SK-N-SH (cell line): ENCODE measurements around the gene MUC22. TPM values are rescaled to one million over a fixed set of nuclear protein-coding genes. Genes with fewer than 3 reads are reported as not detected.
A peak's percentile ranks its signal among the peaks of the same experiment; 100 is the strongest.

Source experiments
- CTCF ChIA-PET: fragments of 300-600, 350-600 bp; formaldehyde crosslinking; extraction: SDS; loops from one replicate; lab custom pipeline; 2021; lab: Yijun Ruan, JAX
- POLR2A ChIA-PET: fragments of 350-600 bp; sonication (Branson Sonifier 250); formaldehyde crosslinking; extraction: SDS; loops from one replicate; lab custom pipeline; 2020; ENCODE audit warnings: antibody characterized with exemption, inconsistent platforms; lab: Yijun Ruan, JAX
- DNase-seq: peaks from one replicate; pipeline ENCODE4 v3.0.0; 2012
- H2AFZ ChIP-seq: fragments of 200-600 bp; sonication (generic); 2 replicates; pipeline ENCODE4 v1.8.1; 2016; ENCODE audit warnings: antibody characterized with exemption, mild to moderate bottlenecking, low read depth
- H3F3A ChIP-seq: fragments of 200-600 bp; sonication (generic); replicated peaks from 2 replicates; pipeline ENCODE3; 2016; ENCODE audit warnings: antibody characterized with exemption, mild to moderate bottlenecking; ENCODE audit not compliant: insufficient read depth
- H3K27ac ChIP-seq, 2 experiments: fragments of 200-500 bp in 1 of 2; fragments of 200-600 bp in 1 of 2; sonication (Bioruptor generic) in 1 of 2; sonication (generic), shearing (Covaris generic) in 1 of 2; 2 replicates each; pipeline versions ENCODE4 v1.5.1 to v1.6.1; 2014 to 2016; ENCODE audit warnings: low read depth in 2 of 2, inconsistent platforms in 1 of 2, low read length in 1 of 2, mild to moderate bottlenecking in 1 of 2, mixed read lengths in 1 of 2
- H3K27me3 ChIP-seq: fragments of 200-600 bp; sonication (generic), shearing (Covaris generic); 2 replicates; pipeline ENCODE4 v1.6.1; 2016; ENCODE audit warnings: mixed run types; ENCODE audit not compliant: insufficient read depth
- H3K36me3 ChIP-seq, 2 experiments: fragments of 200-500 bp in 1 of 2; fragments of 200-600 bp in 1 of 2; sonication (Bioruptor generic) in 1 of 2; sonication (generic) in 1 of 2; replicated peaks in 1 of 2; 2 replicates each; pipeline versions ENCODE3 to v1.5.1; 2014 to 2016; ENCODE audit warnings: low read length in 1 of 2, mild to moderate bottlenecking in 1 of 2; ENCODE audit not compliant: insufficient read depth in 2 of 2, control insufficient read depth in 1 of 2
- H3K4me1 ChIP-seq, 2 experiments: fragments of 200-500 bp in 1 of 2; fragments of 200-600 bp in 1 of 2; sonication (Bioruptor generic) in 1 of 2; sonication (generic), shearing (Covaris generic) in 1 of 2; 2 replicates each; pipeline versions ENCODE4 v1.5.1 to v1.6.1; 2014 to 2016; ENCODE audit warnings: low read depth in 1 of 2, low read length in 1 of 2, mixed run types in 1 of 2; ENCODE audit not compliant: insufficient read depth in 2 of 2, control insufficient read depth in 1 of 2
- H3K4me2 ChIP-seq: fragments of 200-600 bp; sonication (generic), shearing (Covaris generic); 2 replicates; pipeline ENCODE4 v1.6.1; 2017; ENCODE audit warnings: mixed run types
- H3K4me3 ChIP-seq, 2 experiments: fragments of 200-500 bp in 1 of 2; fragments of 200-600 bp in 1 of 2; sonication (Bioruptor generic) in 1 of 2; sonication (generic), shearing (Covaris generic) in 1 of 2; 2 replicates each; pipeline versions ENCODE4 v1.5.1 to v1.8.1; 2014 to 2016; ENCODE audit warnings: low read depth in 2 of 2, inconsistent platforms in 1 of 2, low read length in 1 of 2, mild to moderate bottlenecking in 1 of 2, mixed read lengths in 1 of 2, moderate library complexity in 1 of 2
- H3K79me2 ChIP-seq: fragments of 200-600 bp; sonication (generic); 2 replicates; pipeline ENCODE4 v1.8.1; 2017; ENCODE audit warnings: mild to moderate bottlenecking; ENCODE audit not compliant: insufficient read depth
- H3K9ac ChIP-seq: fragments of 200-600 bp; sonication (generic); 2 replicates; pipeline ENCODE4 v1.6.1; 2017; ENCODE audit warnings: mixed run types
- H3K9me2 ChIP-seq: fragments of 200-600 bp; sonication (generic); 2 replicates; pipeline ENCODE4 v1.6.1; 2017; ENCODE audit warnings: mixed run types
- H3K9me3 ChIP-seq: fragments of 200-600 bp; sonication (generic); 2 replicates; pipeline ENCODE4 v1.6.1; 2017; ENCODE audit warnings: mixed run types, mild to moderate bottlenecking, moderate library complexity
- H4K20me1 ChIP-seq: fragments of 200-600 bp; sonication (generic); 2 replicates; pipeline ENCODE4 v1.6.1; 2017; ENCODE audit warnings: mild to moderate bottlenecking, mixed run types; ENCODE audit not compliant: insufficient read depth
- CHD2 ChIP-seq: fragments of 150-350 bp; IDR thresholded peaks from 2 replicates; pipeline ENCODE4 v1.6.1; 2018; ENCODE audit warnings: low read length; ENCODE audit not compliant: partially characterized antibody
- CTCF ChIP-seq: fragments of 200-600 bp; sonication (generic); IDR thresholded peaks from 2 replicates; pipeline ENCODE4 v1.6.1; 2017; ENCODE audit warnings: antibody characterized with exemption, mild to moderate bottlenecking, moderate library complexity
- ELF1 ChIP-seq: IDR thresholded peaks from 2 replicates; pipeline ENCODE4 v1.4.0; 2012
- EZH2phosphoT487 ChIP-seq: fragments of 200-600 bp; sonication (generic); IDR thresholded peaks from 2 replicates; pipeline ENCODE4 v1.6.1; 2017; ENCODE audit warnings: low read depth, mixed run types, mild to moderate bottlenecking, antibody characterized with exemption, moderate library complexity, borderline replicate concordance
- FOXJ3 ChIP-seq: sonication (generic); formaldehyde crosslinking; IDR thresholded peaks from 2 replicates; pipeline ENCODE4 v1.5.1; 2020; ENCODE audit warnings: mild to moderate bottlenecking, missing genetic modification reagents
- FOXM1 ChIP-seq: IDR thresholded peaks from 2 replicates; pipeline ENCODE4 v1.4.0; 2012; ENCODE audit warnings: low read depth, mild to moderate bottlenecking
- GABPA ChIP-seq: IDR thresholded peaks from 2 replicates; pipeline ENCODE4 v1.4.0; 2012; ENCODE audit warnings: low read depth, mild to moderate bottlenecking
- IRF3 ChIP-seq: fragments of 150-350 bp; IDR thresholded peaks from 2 replicates; pipeline ENCODE4 v1.6.1; 2016; ENCODE audit warnings: mild to moderate bottlenecking, low read depth, low read length
- MAX ChIP-seq: IDR thresholded peaks from 2 replicates; pipeline ENCODE4 v1.4.0; 2012; ENCODE audit warnings: low read depth
- MEF2A ChIP-seq: IDR thresholded peaks from 2 replicates; pipeline ENCODE4 v1.4.0; 2012; ENCODE audit warnings: low read depth, borderline replicate concordance
- MXI1 ChIP-seq: IDR thresholded peaks from 2 replicates; pipeline ENCODE4 v1.6.1; 2012; ENCODE audit warnings: mild to moderate bottlenecking, low read depth, low read length, improper control_type of control experiment
- NFIC ChIP-seq: IDR thresholded peaks from 2 replicates; pipeline ENCODE4 v1.4.0; 2012; ENCODE audit warnings: borderline replicate concordance
- NRF1 ChIP-seq: IDR thresholded peaks from 2 replicates; pipeline ENCODE4 v1.6.1; 2012; ENCODE audit warnings: low read depth, mild to moderate bottlenecking, low read length
- POLR2AphosphoS5 ChIP-seq: IDR thresholded peaks from 2 replicates; pipeline ENCODE4 v1.6.1; 2012; ENCODE audit warnings: low read depth, low read length
- RAD21 ChIP-seq: IDR thresholded peaks from 2 replicates; pipeline ENCODE4 v1.6.1; 2012; ENCODE audit warnings: mild to moderate bottlenecking, low read length
- RCOR1 ChIP-seq: fragments of 150-350 bp; IDR thresholded peaks from 2 replicates; pipeline ENCODE4 v1.6.1; 2017; ENCODE audit warnings: antibody characterized with exemption, low read length
- RFX5 ChIP-seq: IDR thresholded peaks from 2 replicates; pipeline ENCODE4 v1.6.1; 2012; ENCODE audit warnings: mild to moderate bottlenecking, improper control_type of control experiment, low read length
- RXRA ChIP-seq: IDR thresholded peaks from 2 replicates; pipeline ENCODE4 v1.4.0; 2012; ENCODE audit warnings: low read depth, mild to moderate bottlenecking, borderline replicate concordance
- SIN3A ChIP-seq: IDR thresholded peaks from 2 replicates; pipeline ENCODE4 v1.6.1; 2012; ENCODE audit warnings: low read depth, mild to moderate bottlenecking, low read length, moderate library complexity, borderline replicate concordance
- SMC3 ChIP-seq: IDR thresholded peaks from 2 replicates; pipeline ENCODE4 v1.6.1; 2012; ENCODE audit warnings: low read depth, low read length, improper control_type of control experiment
- TAF1 ChIP-seq: IDR thresholded peaks from 2 replicates; pipeline ENCODE4 v1.6.1; 2012; ENCODE audit warnings: low read depth, mild to moderate bottlenecking, low read length, moderate library complexity, borderline replicate concordance
- TCF12 ChIP-seq: IDR thresholded peaks from 2 replicates; pipeline ENCODE4 v1.4.0; 2012
- TEAD4 ChIP-seq: IDR thresholded peaks from 2 replicates; pipeline ENCODE4 v1.4.0; 2012; ENCODE audit warnings: mild to moderate bottlenecking, borderline replicate concordance; ENCODE audit not compliant: insufficient read depth
- YY1 ChIP-seq: IDR thresholded peaks from 2 replicates; pipeline ENCODE4 v1.4.0; 2012; ENCODE audit warnings: low read depth, mild to moderate bottlenecking
- WGBS: methylation state at CpG from one replicate; pipeline ENCODE4 v1.1.6; 2017; ENCODE audit warnings: low lambda C conversion rate; 5-methylcytosine and 5-hydroxymethylcytosine counted together
- polyA plus RNA-seq, 3 experiments: library from polyadenylated mRNA; depleted of rRNA; stranded (reverse); fragments of >200 nt; gene quantifications; 2 replicates each; pipeline ENCODE4 v1.2.3, GENCODE V29; 2012
- TF ChIP-seq, protein P1 (sequence below): IDR thresholded peaks from 2 replicates; pipeline ENCODE4 v1.4.0; 2012; ENCODE audit warnings: low read depth, borderline replicate concordance
- TF ChIP-seq, protein P2 (sequence below): IDR thresholded peaks from 2 replicates; pipeline ENCODE4 v1.6.1; 2012; ENCODE audit warnings: mild to moderate bottlenecking, low read depth, low read length, moderate library complexity

MUC22 gene
- polyA plus RNA-seq, 1 of the 3 experiments (the other 2 are of a cell fraction), result 0.12 TPM

DNA sequence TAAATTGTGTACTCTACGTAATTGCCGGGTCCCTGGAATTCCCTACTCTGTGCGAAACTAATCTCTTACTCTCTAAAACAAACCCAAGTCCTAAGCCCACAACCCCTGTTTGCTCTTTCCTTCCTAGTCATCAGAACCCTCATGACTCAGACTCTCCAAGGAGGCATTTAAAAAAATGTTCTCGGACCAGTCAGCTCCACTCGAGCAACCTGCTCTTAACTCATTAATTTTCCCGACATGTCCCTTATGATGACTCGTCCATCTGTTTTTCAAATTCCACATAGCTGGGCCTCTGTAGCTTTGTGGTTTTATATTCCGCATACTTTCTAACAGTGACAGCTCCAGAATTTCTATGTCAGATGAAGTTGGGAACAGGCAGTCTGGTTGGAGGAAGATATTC lies 2.6 kb upstream of the MUC22 start:
- peak overlapping the region; percentile 88; the same call in 1 of the 2 replicates for H2AFZ ChIP-seq
- peak overlapping the region; percentile 82 to 88; a peak in 3 of 4 replicates for H3K27ac ChIP-seq
- H4K20me1 ChIP-seq, result no peaks in the 10 kb centered on the region
- ChIA-PET CTCF (interaction anchor here (0.9 to 1.2 kb wide), 3 partner anchors 44 to 650 kb away, joined by 3 read pairs; no protein-coding TSS in a partner anchor), POLR2A (no interaction called here)
- H3F3A ChIP-seq, result peaks cover 21% of the 10 kb centered on the region
- WGBS, result 6% methylated on average over 8 of the region's 8 CpGs
- no peaks in the 10 kb centered on the region for H3K27me3 ChIP-seq
- H3K36me3 ChIP-seq, result no peaks in the 10 kb centered on the region
- H3K9ac ChIP-seq, result peak overlapping the region; percentile 42; the same call in 1 of the 2 replicates
- no peak for DNase-seq
- no peaks in the 10 kb centered on the region for H3K9me2 ChIP-seq
- H3K79me2 ChIP-seq, result no peaks in the 10 kb centered on the region
- H3K4me3 ChIP-seq, result peak overlapping the region in 1 of 2 experiments; percentile 54; a peak in 2 of 4 replicates
- H3K4me2 ChIP-seq, result peak overlapping the region; percentile 72
- H3K9me3 ChIP-seq, result no peaks in the 10 kb centered on the region
- peaks cover 0 to 9% of the 10 kb centered on the region in 2 experiments for H3K4me1 ChIP-seq
- TF ChIP-seq, protein P1, sequence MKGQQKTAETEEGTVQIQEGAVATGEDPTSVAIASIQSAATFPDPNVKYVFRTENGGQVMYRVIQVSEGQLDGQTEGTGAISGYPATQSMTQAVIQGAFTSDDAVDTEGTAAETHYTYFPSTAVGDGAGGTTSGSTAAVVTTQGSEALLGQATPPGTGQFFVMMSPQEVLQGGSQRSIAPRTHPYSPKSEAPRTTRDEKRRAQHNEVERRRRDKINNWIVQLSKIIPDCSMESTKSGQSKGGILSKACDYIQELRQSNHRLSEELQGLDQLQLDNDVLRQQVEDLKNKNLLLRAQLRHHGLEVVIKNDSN, result no peak
- peak; percentile 58; the same call in 1 of the 2 replicates for TF ChIP-seq NFIC
- peak; percentile 72 for TF ChIP-seq ELF1
- TF ChIP-seq POLR2AphosphoS5, result peak; percentile 66; the same call in 1 of the 2 replicates
- TF ChIP-seq NRF1, result no peak
- no peak for TF ChIP-seq TAF1
- no peak for TF ChIP-seq SMC3
- peak; percentile 83; the same call in 1 of the 2 replicates for TF ChIP-seq TEAD4
- TF ChIP-seq MAX, result peak; percentile 79
- TF ChIP-seq RXRA, result peak; percentile 74
- TF ChIP-seq GABPA, result no peak
- TF ChIP-seq FOXM1, result no peak
- TF ChIP-seq FOXJ3 (CRISPR knock-in tag), result no peak
- peak; percentile 92; the same call in 1 of the 2 replicates for TF ChIP-seq SIN3A
- TF ChIP-seq YY1, result no peak
- TF ChIP-seq, protein P2, sequence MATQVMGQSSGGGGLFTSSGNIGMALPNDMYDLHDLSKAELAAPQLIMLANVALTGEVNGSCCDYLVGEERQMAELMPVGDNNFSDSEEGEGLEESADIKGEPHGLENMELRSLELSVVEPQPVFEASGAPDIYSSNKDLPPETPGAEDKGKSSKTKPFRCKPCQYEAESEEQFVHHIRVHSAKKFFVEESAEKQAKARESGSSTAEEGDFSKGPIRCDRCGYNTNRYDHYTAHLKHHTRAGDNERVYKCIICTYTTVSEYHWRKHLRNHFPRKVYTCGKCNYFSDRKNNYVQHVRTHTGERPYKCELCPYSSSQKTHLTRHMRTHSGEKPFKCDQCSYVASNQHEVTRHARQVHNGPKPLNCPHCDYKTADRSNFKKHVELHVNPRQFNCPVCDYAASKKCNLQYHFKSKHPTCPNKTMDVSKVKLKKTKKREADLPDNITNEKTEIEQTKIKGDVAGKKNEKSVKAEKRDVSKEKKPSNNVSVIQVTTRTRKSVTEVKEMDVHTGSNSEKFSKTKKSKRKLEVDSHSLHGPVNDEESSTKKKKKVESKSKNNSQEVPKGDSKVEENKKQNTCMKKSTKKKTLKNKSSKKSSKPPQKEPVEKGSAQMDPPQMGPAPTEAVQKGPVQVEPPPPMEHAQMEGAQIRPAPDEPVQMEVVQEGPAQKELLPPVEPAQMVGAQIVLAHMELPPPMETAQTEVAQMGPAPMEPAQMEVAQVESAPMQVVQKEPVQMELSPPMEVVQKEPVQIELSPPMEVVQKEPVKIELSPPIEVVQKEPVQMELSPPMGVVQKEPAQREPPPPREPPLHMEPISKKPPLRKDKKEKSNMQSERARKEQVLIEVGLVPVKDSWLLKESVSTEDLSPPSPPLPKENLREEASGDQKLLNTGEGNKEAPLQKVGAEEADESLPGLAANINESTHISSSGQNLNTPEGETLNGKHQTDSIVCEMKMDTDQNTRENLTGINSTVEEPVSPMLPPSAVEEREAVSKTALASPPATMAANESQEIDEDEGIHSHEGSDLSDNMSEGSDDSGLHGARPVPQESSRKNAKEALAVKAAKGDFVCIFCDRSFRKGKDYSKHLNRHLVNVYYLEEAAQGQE, result no peak
- no peak for TF ChIP-seq CHD2
- no peak for TF ChIP-seq RFX5
- no peak for TF ChIP-seq RAD21
- TF ChIP-seq EZH2phosphoT487, result no peak
- peak; percentile 95 for TF ChIP-seq TCF12
- no peak for TF ChIP-seq MXI1
- TF ChIP-seq IRF3, result no peak
- no peak for TF ChIP-seq RCOR1
- TF ChIP-seq CTCF, result no peak
- TF ChIP-seq MEF2A, result no peak
